Body of pancreas (tissue), 4 donors: Measurements from ENCODE around the gene ZNF441.

Experiments used
- CTCF ChIP-seq, 7 experiments: fragments of 450-650 bp in 4 of 7; fragments of 200-600 bp in 3 of 7; sonication (generic) in 3 of 7; IDR thresholded peaks; one replicate each; pipeline ENCODE4 v1.5.1; 2016 to 2019; ENCODE audit warnings: antibody characterized with exemption in 7 of 7
- POLR2A ChIP-seq, 3 donors: fragments of 450-650 bp; IDR thresholded peaks; one replicate each; pipeline ENCODE4 v1.6.1; 2016; ENCODE audit warnings: antibody characterized with exemption in 3 of 3, mild to moderate bottlenecking in 2 of 3

GRCh38 chr19:11735375-11735774 lies 31.4 kb upstream of the ZNF441 start:
- no peak for TF ChIP-seq POLR2A (IDR thresholded peaks at IDR 0.05)
- TF ChIP-seq CTCF (IDR thresholded peaks at IDR 0.05) = no peak
